HCT116 (cell line): ENCODE measurements around the gene COL1A1. TPM values are rescaled to one million over a fixed set of nuclear protein-coding genes. Genes with fewer than 3 reads are reported as not detected.

Experiments
- total RNA-seq: library from RNA; stranded (reverse); gene quantifications from one replicate; pipeline ENCODE4 v1.2.1, GENCODE V29; 2021; ENCODE audit not compliant: unreplicated experiment

The COL1A1 gene
- total RNA-seq, 1 experiment from 2014 or later = 33.6 TPM

Other genes starting within 250 kb of the COL1A1 start
- 14.0 TPM for gene DLX4, start 232.4 kb downstream of the COL1A1 start, total RNA-seq
- gene DLX3, start 206.4 kb downstream of the COL1A1 start, total RNA-seq = not detected
- 392 TPM for gene ITGA3, start 145.5 kb downstream of the COL1A1 start, total RNA-seq
- gene PDK2, start 106.3 kb downstream of the COL1A1 start, total RNA-seq = 39.1 TPM
- gene SAMD14, start 71.5 kb downstream of the COL1A1 start, total RNA-seq = 1.5 TPM
- gene PPP1R9B, start 51.0 kb downstream of the COL1A1 start, total RNA-seq = 112 TPM
- 0.37 TPM for gene SGCA, start 35.6 kb downstream of the COL1A1 start, total RNA-seq
- 6.6 TPM for gene TMEM92, start 72.8 kb upstream of the COL1A1 start, total RNA-seq
- 37.5 TPM for gene XYLT2, start 144.5 kb upstream of the COL1A1 start, total RNA-seq
- gene MRPL27, start 171.6 kb upstream of the COL1A1 start, total RNA-seq = 106 TPM
- gene EME1, start 171.6 kb upstream of the COL1A1 start, total RNA-seq = 31.8 TPM
- 221 TPM for gene LRRC59, start 195.9 kb upstream of the COL1A1 start, total RNA-seq
- gene ACSF2, start 224.6 kb upstream of the COL1A1 start, total RNA-seq = 52.4 TPM